Neuron (in vitro differentiated cells): ENCODE results near the gene CCDC80.

Experiments used
- H2AFZ ChIP-seq: one replicate; pipeline ENCODE4 v1.6.1; 2013; ENCODE audit warnings: low read depth, mild to moderate bottlenecking, inconsistent platforms, low read length, moderate library complexity
- H3K27me3 ChIP-seq: one replicate; pipeline ENCODE4 v1.6.1; 2013; ENCODE audit warnings: low read length; ENCODE audit not compliant: insufficient read depth
- H3K36me3 ChIP-seq: one replicate; pipeline ENCODE4 v1.6.1; 2013; ENCODE audit warnings: low read length; ENCODE audit not compliant: insufficient read depth
- H3K4me1 ChIP-seq: one replicate; pipeline ENCODE4 v1.6.1; 2013; ENCODE audit warnings: low read length; ENCODE audit not compliant: insufficient read depth
- H3K4me3 ChIP-seq: 2 replicates; pipeline ENCODE4 v1.5.1; 2013; ENCODE audit warnings: mild to moderate bottlenecking, low read length, moderate library complexity
- H3K9me3 ChIP-seq: one replicate; pipeline ENCODE4 v1.6.1; 2013; ENCODE audit warnings: low read length

Gene CCDC80

GRCh38 chr3:112638327-112639020 is 2.5 kb downstream of the CCDC80 start:
- Histone ChIP-seq H3K4me1 (peaks cover 20% of the 10 kb centered on the region), H3K4me3 (no peak overlapping the region), H3K36me3 (no peaks in the 10 kb centered on the region), H3K9me3 (peaks cover 4% of the 10 kb centered on the region), H2AFZ (no peak overlapping the region), H3K27me3 (no peaks in the 10 kb centered on the region)

GRCh38 chr3:112637700-112638099 is 3.2 kb downstream of the CCDC80 start:
- Histone ChIP-seq H3K4me1 (peaks cover 18% of the 10 kb centered on the region), H2AFZ (no peak overlapping the region), H3K27me3 (no peaks in the 10 kb centered on the region), H3K9me3 (peaks cover 4% of the 10 kb centered on the region), H3K36me3 (no peaks in the 10 kb centered on the region), H3K4me3 (no peak overlapping the region)

- Histone ChIP-seq H3K27me3 (no peaks in the 10 kb centered on the region), H3K4me3 (no peak overlapping the region), H2AFZ (no peak overlapping the region), H3K9me3 (peaks cover 4% of the 10 kb centered on the region), H3K36me3 (no peaks in the 10 kb centered on the region), H3K4me1 (peaks cover 8% of the 10 kb centered on the region)
These were observed 5.3 kb downstream of the CCDC80 start for GRCh38 chr3:112635674-112636073.

DNA sequence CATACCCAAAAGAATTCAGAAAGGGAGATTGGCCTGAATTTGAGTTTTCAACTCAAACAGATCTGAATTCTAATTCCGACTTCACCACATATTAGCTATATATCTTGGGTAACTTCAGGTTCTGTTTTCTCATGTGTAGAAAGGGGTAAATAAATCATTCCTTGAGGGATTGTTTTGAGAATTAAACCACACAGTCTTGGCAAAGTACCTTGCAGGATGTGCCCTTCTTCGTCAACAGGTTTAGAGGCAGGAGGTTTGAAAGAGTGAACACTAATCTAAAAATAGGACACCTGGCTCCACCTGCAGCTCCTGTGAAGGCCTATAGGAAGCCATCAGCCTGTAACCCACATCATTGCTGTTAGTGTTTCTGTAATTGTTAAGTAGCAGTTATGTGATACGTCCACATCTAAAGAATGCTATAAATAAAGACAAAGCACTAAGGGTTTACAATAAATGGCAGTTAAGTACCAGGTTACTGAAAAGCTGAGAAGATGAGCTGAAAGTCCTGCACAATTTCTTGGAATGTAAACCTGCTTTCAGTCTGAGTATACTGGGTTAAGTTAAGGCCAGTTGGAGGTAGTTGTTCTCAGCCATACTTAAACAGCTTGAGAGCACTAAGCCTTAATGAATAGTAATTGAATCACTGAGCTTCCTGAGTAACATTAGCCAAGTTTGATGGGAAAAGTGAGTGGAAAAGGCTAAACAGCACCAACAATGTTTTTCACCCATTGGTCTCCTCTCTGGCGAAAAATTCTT is 6.0 kb downstream of the CCDC80 start:
- Histone ChIP-seq H3K4me3 (no peak overlapping the region), H3K9me3 (peaks cover 4% of the 10 kb centered on the region), H3K27me3 (no peaks in the 10 kb centered on the region), H3K4me1 (peaks cover under 1% of the 10 kb centered on the region), H2AFZ (no peak overlapping the region), H3K36me3 (no peaks in the 10 kb centered on the region)

GRCh38 chr3:112633757-112634156 is 7.2 kb downstream of the CCDC80 start:
- no peaks in the 10 kb centered on the region for H3K9me3 ChIP-seq
- no peak overlapping the region for H2AFZ ChIP-seq
- no peaks in the 10 kb centered on the region for H3K4me1 ChIP-seq
- H3K27me3 ChIP-seq, result no peaks in the 10 kb centered on the region
- no peak overlapping the region for H3K4me3 ChIP-seq
- no peaks in the 10 kb centered on the region for H3K36me3 ChIP-seq

GRCh38 chr3:112633191-112633590 is 7.8 kb downstream of the CCDC80 start:
- Histone ChIP-seq H3K27me3 (no peaks in the 10 kb centered on the region), H2AFZ (no peak overlapping the region), H3K9me3 (no peaks in the 10 kb centered on the region), H3K4me1 (no peaks in the 10 kb centered on the region), H3K36me3 (no peaks in the 10 kb centered on the region), H3K4me3 (no peak overlapping the region)

DNA sequence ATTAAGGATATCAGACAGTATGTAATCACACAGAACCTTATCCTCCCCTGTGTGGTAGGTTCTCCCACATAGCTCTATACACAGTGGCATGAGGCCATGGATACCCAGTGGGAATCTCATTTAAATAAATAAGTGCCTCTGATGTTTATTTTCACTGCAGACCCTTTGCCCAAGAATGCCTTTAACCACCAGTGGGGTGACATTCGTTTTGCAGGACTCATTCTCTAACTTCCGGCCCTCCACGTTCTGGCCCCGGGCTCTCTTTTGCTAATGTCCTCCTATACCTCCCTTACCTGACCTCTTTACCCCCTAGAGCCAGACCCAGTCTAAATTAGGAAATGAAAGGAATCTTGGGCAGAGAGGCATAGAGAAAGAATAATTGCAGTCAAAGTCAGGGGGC is 8.3 kb downstream of the CCDC80 start:
- no peaks in the 10 kb centered on the region for H3K27me3 ChIP-seq
- H3K4me1 ChIP-seq, result no peaks in the 10 kb centered on the region
- H3K36me3 ChIP-seq, result no peaks in the 10 kb centered on the region
- H2AFZ ChIP-seq, result no peak overlapping the region
- no peak overlapping the region for H3K4me3 ChIP-seq
- no peaks in the 10 kb centered on the region for H3K9me3 ChIP-seq

DNA sequence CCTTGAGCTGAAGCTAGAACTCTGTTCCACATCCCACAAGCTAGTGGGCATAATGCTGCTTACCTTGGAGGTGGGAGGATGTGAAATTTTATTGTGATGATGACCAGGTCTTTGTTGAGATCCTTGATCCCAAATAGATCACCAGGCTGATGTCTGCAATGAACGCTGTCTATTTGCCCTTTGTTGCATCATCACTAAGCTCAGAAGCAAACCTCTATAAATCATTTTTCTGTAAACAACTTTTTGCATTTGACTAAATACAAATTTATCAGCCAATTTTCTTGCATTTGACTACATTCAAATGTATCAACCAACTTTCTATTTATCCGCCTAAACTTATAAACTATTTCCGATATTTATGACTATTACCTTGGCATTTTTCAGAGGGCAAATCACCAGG is 9.7 kb downstream of the CCDC80 start:
- no peak overlapping the region for H3K4me3 ChIP-seq
- H3K36me3 ChIP-seq, result no peaks in the 10 kb centered on the region
- H3K4me1 ChIP-seq, result no peaks in the 10 kb centered on the region
- no peaks in the 10 kb centered on the region for H3K27me3 ChIP-seq
- no peaks in the 10 kb centered on the region for H3K9me3 ChIP-seq
- H2AFZ ChIP-seq, result no peak overlapping the region

DNA sequence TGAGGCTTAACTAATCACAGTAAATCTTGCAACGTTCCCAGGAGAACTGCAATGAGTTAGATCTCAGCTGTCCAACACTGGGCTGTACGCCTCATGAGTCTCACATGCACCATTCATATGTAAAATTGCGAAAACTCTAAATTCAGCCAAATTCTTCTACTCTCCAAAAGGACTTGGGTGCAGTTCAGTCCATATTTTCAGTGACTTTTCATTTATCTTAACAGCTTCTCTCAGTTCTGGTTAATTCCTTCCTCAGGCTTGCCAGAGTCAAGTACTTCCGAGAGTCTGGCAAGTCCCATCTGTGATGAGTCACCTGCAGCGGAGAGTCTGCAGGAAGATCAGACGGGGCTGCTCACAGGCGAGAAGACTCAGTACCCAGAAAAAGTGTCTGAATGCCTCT is 11.5 kb downstream of the CCDC80 start:
- Histone ChIP-seq H3K4me1 (no peaks in the 10 kb centered on the region), H3K4me3 (no peak overlapping the region), H3K9me3 (no peaks in the 10 kb centered on the region), H3K36me3 (no peaks in the 10 kb centered on the region), H2AFZ (no peak overlapping the region), H3K27me3 (no peaks in the 10 kb centered on the region)

DNA sequence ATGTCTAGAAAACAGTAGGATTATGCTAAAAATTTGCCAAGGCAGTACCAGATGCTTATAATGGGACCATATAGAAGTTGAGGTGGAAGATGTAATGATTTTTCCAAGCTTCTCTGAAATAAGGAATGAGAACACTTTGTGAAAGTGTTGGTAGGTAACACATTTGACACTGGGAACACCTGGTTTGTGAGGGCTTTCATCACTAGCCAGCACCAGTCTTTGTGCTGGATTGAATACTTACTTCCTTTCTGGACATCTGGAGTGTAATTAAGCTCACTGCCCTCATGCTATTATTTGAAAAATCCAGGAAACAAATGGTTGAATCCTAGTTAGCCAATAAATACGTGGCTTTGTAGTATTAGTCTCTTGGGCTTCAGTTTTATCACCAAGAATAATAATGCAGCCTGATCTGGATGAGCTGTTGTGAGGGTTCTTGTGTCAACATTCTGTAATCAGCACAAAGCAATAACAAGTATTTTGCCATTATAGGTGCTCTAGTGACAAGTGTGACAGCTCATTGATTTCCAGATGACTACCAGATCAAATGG is 12.9 kb downstream of the CCDC80 start:
- Histone ChIP-seq H3K27me3 (no peaks in the 10 kb centered on the region), H3K4me3 (no peak overlapping the region), H3K36me3 (no peaks in the 10 kb centered on the region), H2AFZ (no peak overlapping the region), H3K4me1 (no peaks in the 10 kb centered on the region), H3K9me3 (no peaks in the 10 kb centered on the region)

DNA sequence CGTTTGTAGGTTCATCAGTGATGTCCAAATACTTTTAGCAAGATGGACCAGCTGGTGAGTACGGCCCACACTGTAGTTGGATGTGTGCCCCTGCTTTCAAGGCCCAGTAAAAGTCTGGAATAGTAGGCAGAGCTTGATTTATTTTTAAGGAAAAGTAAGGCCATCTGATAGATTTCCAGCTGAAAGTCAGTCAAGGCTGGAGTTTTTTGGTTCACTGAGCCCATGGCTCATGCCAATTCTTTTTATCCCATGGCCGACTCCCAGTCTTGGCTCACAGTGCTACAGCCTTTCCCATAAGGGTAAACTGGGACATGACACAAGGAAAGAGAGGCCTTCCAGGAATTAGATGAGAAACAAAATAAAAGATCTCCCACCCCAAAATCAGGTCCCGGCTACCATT is 13.5 kb downstream of the CCDC80 start:
- H2AFZ ChIP-seq, result no peak overlapping the region
- no peaks in the 10 kb centered on the region for H3K9me3 ChIP-seq
- no peak overlapping the region for H3K4me3 ChIP-seq
- no peaks in the 10 kb centered on the region for H3K27me3 ChIP-seq
- no peaks in the 10 kb centered on the region for H3K4me1 ChIP-seq
- H3K36me3 ChIP-seq, result no peaks in the 10 kb centered on the region

GRCh38 chr3:112623717-112624116 is 17.2 kb downstream of the CCDC80 start:
- Histone ChIP-seq H3K4me1 (no peaks in the 10 kb centered on the region), H3K36me3 (no peaks in the 10 kb centered on the region), H3K27me3 (no peaks in the 10 kb centered on the region), H2AFZ (no peak overlapping the region), H3K9me3 (no peaks in the 10 kb centered on the region), H3K4me3 (no peak overlapping the region)

- no peaks in the 10 kb centered on the region for H3K27me3 ChIP-seq
- H3K4me3 ChIP-seq, result no peak overlapping the region
- no peaks in the 10 kb centered on the region for H3K4me1 ChIP-seq
- H3K36me3 ChIP-seq, result no peaks in the 10 kb centered on the region
- no peaks in the 10 kb centered on the region for H3K9me3 ChIP-seq
- H2AFZ ChIP-seq, result no peak overlapping the region
These were observed 17.7 kb downstream of the CCDC80 start for GRCh38 chr3:112623213-112623612.
